ENCODE data around the gene EID1.

The EID1 gene

DNA sequence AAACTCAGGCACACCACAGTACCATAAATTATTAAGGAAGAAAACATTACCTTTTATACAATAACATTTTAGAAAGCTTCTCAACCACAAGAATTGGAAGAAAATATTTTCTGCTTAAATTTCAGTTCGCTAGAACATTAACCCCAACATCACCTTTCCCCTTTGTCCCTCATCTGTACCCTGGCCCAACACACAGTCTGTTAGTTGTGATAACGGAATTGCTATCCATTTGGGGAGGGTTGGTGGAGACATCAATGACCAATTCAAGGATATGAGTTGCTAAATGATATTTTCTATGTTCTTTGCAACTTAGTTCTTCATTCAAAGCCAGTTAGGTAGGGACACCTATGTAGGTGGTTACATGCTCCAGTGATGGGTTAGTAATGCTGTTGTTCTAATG is 5.8 kb downstream of the EID1 start:
- H3K27ac ChIP-seq (ENCODE audit: low read depth, low read length), result no peak overlapping the region
- H3K9me2 ChIP-seq (replicated peaks; ENCODE audit: insufficient read depth, low read length), result no peaks in the 10 kb centered on the region
- no peaks in the 10 kb centered on the region for H3F3A ChIP-seq (ENCODE audit: insufficient read depth)
- H2AFZ ChIP-seq (ENCODE audit: low read depth, low read length, severe bottlenecking), result no peak overlapping the region
- no peak overlapping the region for H3K4me2 ChIP-seq (ENCODE audit: low read depth, low read length, poor library complexity, severe bottlenecking)
- peaks cover 6% of the 10 kb centered on the region for H3K79me2 ChIP-seq (ENCODE audit: insufficient read depth, low read length)
- H3K4me3 ChIP-seq (ENCODE audit: insufficient read depth, low read length, poor library complexity, severe bottlenecking), result no peak overlapping the region
- peaks cover 17% of the 10 kb centered on the region for H4K20me1 ChIP-seq (ENCODE audit: low read depth, low read length)
- no peaks in the 10 kb centered on the region for H3K9me3 ChIP-seq (ENCODE audit: insufficient read depth, low read length)
- no peaks in the 10 kb centered on the region; the same call in 1 of the 2 replicates for H3K36me3 ChIP-seq (ENCODE audit: low read length)
- H3K9ac ChIP-seq (ENCODE audit: low read length), result no peak overlapping the region
- TF ChIP-seq EZH2phosphoT487 (conservative IDR thresholded peaks at IDR 0.05; ENCODE audit: low read length), result no peak
- TF ChIP-seq, protein P1, sequence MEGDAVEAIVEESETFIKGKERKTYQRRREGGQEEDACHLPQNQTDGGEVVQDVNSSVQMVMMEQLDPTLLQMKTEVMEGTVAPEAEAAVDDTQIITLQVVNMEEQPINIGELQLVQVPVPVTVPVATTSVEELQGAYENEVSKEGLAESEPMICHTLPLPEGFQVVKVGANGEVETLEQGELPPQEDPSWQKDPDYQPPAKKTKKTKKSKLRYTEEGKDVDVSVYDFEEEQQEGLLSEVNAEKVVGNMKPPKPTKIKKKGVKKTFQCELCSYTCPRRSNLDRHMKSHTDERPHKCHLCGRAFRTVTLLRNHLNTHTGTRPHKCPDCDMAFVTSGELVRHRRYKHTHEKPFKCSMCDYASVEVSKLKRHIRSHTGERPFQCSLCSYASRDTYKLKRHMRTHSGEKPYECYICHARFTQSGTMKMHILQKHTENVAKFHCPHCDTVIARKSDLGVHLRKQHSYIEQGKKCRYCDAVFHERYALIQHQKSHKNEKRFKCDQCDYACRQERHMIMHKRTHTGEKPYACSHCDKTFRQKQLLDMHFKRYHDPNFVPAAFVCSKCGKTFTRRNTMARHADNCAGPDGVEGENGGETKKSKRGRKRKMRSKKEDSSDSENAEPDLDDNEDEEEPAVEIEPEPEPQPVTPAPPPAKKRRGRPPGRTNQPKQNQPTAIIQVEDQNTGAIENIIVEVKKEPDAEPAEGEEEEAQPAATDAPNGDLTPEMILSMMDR (IDR thresholded peaks at IDR 0.05; ENCODE audit: insufficient read depth, low read length, poor library complexity, severe bottlenecking), result no peak
- H3K27me3 ChIP-seq (ENCODE audit: low read length), result no peaks in the 10 kb centered on the region

DNA sequence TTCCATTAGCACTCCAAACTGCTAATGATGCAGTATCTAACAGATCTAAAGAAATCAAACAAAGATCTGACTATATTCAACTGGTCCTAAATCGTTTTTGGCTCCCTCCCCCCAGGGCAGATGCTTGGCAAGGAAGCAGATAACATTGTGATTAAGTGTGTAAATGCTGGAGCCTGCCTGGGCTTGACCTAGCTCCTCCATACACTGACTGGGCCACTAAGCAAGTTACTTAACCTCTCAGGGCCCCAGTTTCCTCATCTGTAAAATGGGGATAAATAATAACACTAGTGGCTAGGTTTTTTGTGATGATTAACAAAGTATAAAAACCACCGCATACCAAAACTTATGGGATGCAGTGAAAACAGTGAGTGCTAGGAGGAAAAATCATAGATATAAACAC is 9.2 kb downstream of the EID1 start:
- H3K9me2 ChIP-seq (replicated peaks; ENCODE audit: insufficient read depth, low read length), result no peaks in the 10 kb centered on the region
- no peaks in the 10 kb centered on the region for H3F3A ChIP-seq (ENCODE audit: insufficient read depth)
- H3K9me3 ChIP-seq (ENCODE audit: insufficient read depth, low read length), result no peaks in the 10 kb centered on the region
- H2AFZ ChIP-seq (ENCODE audit: low read depth, low read length, severe bottlenecking), result no peak overlapping the region
- no peak overlapping the region for H3K9ac ChIP-seq (ENCODE audit: low read length)
- no peaks in the 10 kb centered on the region for H3K27me3 ChIP-seq (ENCODE audit: low read length)
- H3K27ac ChIP-seq (ENCODE audit: low read depth, low read length), result no peak overlapping the region
- no peak overlapping the region for H3K4me3 ChIP-seq (ENCODE audit: insufficient read depth, low read length, poor library complexity, severe bottlenecking)
- H3K4me2 ChIP-seq (ENCODE audit: low read depth, low read length, poor library complexity, severe bottlenecking), result no peak overlapping the region
- H3K36me3 ChIP-seq (ENCODE audit: low read length), result no peaks in the 10 kb centered on the region
- no peaks in the 10 kb centered on the region for H3K79me2 ChIP-seq (ENCODE audit: insufficient read depth, low read length)
- TF ChIP-seq EZH2phosphoT487 (conservative IDR thresholded peaks at IDR 0.05; ENCODE audit: low read length), result no peak
- TF ChIP-seq, protein P1 (IDR thresholded peaks at IDR 0.05; ENCODE audit: insufficient read depth, low read length, poor library complexity, severe bottlenecking), result no peak
- H4K20me1 ChIP-seq (ENCODE audit: low read depth, low read length), result no peaks in the 10 kb centered on the region

DNA sequence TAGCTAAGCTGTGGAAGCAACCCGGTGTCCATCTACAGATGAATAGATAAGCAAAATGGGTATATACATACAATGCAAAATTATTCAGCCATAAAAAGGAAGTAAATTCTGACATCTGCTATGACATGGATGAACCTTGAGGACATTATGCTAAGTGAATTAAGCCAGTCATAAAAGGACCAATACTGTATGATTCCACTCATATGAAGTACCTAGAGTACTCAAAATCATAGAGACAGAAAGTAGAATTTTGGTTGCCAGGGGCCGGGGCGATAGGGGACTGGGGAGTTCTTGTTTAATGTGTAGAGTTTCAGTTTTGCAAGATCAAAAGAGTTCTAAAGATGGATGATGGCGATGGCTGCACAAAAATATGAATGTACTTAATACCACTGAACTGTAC is 10.3 kb downstream of the EID1 start:
- no peaks in the 10 kb centered on the region for H4K20me1 ChIP-seq (ENCODE audit: low read depth, low read length)
- H2AFZ ChIP-seq (ENCODE audit: low read depth, low read length, severe bottlenecking), result no peak overlapping the region
- no peak for TF ChIP-seq EZH2phosphoT487 (conservative IDR thresholded peaks at IDR 0.05; ENCODE audit: low read length)
- TF ChIP-seq, protein P1 (IDR thresholded peaks at IDR 0.05; ENCODE audit: insufficient read depth, low read length, poor library complexity, severe bottlenecking), result no peak
- no peak overlapping the region for H3K9ac ChIP-seq (ENCODE audit: low read length)
- no peak overlapping the region for H3K4me2 ChIP-seq (ENCODE audit: low read depth, low read length, poor library complexity, severe bottlenecking)
- no peaks in the 10 kb centered on the region for H3K9me3 ChIP-seq (ENCODE audit: insufficient read depth, low read length)
- H3K36me3 ChIP-seq (ENCODE audit: low read length), result no peaks in the 10 kb centered on the region
- no peak overlapping the region for H3K27ac ChIP-seq (ENCODE audit: low read depth, low read length)
- H3K79me2 ChIP-seq (ENCODE audit: insufficient read depth, low read length), result no peaks in the 10 kb centered on the region
- no peaks in the 10 kb centered on the region for H3K27me3 ChIP-seq (ENCODE audit: low read length)
- H3K4me3 ChIP-seq (ENCODE audit: insufficient read depth, low read length, poor library complexity, severe bottlenecking), result no peak overlapping the region
- H3F3A ChIP-seq (ENCODE audit: insufficient read depth), result no peaks in the 10 kb centered on the region
- H3K9me2 ChIP-seq (replicated peaks; ENCODE audit: insufficient read depth, low read length), result no peaks in the 10 kb centered on the region

Measured in SU-DHL-6 (cell line).